Stimulated activated CD4-positive, alpha-beta T cell treated with anti-CD3 and anti-CD28 coated beads, Interleukin-2, amount 100 ng/mL, for 4 hours (primary cell): Measurements from ENCODE around the gene ANKRD45.
A peak's percentile ranks its signal among the peaks of the same experiment; 100 is the strongest.
"Not testable (repeated sequence)": the region's sequence is repeated elsewhere in the genome, so short reads cannot be mapped to it uniquely, and the experiment has no call there.

Source experiments
- DNase-seq: peaks from one replicate; pipeline ENCODE4 v3.0.0-alpha.2; 2020; ENCODE audit warnings: low read depth

The ANKRD45 gene, protein sequence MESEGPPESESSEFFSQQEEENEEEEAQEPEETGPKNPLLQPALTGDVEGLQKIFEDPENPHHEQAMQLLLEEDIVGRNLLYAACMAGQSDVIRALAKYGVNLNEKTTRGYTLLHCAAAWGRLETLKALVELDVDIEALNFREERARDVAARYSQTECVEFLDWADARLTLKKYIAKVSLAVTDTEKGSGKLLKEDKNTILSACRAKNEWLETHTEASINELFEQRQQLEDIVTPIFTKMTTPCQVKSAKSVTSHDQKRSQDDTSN

DNA sequence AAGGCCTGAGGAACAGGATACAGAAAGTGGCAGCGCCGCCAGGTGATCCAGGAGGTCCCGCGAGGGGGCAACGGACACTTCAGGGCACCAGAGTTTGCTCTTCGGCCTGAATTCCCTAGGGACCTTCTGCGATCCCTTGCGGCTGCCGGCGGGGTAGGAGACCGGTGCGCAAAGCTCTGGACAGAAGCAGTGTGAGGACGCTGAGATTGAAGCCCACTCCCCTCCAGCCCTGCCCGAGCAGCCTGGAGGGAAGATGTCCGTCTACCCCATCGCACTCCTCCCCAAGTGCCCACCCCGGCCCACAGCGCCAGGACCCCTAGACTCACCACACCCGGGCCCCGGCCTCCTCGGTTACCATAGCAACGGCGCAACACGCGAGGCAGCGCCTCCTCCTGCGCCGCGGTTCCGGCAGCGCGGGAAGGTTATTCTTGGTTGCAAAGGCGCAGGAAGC, at the start of gene ANKRD45:
Gene ANKRD45, minus strand, starts transcription at position 361 of the 451 bp plus-strand sequence. CDS start 10,433 bp downstream, outside the sequence.
- no peak for DNase-seq

- no peak for DNase-seq
Observed at GRCh38 chr1:173717238-173717637, 47.6 kb upstream of the ANKRD45 start.

- no peak for DNase-seq
Observed at GRCh38 chr1:173715538-173715844, 45.8 kb upstream of the ANKRD45 start.

DNA sequence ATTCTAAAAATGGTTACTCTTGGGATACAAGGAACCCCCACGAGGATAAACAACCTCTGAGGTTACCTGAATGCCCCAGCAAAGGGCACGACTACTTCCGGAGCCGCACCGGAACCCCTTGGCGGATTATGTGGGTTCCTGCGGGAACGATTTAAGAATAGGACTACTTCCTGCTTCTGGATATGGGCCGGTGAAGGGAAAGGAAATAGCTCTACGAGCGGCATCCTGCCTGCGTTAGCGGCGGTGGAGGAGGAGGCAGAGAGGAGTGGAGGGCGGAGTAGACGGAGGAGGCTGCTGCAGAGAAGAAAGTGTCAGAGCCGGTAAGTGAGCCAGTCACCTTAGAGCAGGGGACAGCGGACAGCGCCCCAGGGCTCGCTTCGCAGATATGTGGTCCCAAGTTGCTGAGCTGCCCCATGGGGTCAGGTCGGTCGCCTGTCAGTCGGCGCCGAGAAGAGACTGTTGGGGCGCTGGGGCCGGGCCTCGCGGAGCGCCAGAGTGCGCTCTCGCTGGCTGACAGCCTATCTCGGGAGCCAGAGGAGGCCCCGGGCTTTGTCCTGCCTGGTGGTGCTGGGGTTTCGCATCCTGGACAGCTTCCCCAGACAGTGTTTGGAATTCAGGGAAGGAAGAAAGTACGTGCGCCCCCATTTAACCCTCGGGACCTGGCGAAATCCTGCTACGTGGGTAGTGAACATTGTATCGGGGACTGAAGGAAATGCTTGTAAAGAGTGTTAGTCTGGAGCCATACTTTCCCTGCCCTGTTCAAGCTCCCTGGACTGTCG, 45.3 kb upstream of the ANKRD45 start, which contains the start of gene KLHL20:
Gene KLHL20, plus strand, starts transcription at position 223 of the 779 bp plus-strand sequence. CDS start 1,063 bp downstream, outside the sequence.
- DNase-seq: peak; percentile 72

DNA sequence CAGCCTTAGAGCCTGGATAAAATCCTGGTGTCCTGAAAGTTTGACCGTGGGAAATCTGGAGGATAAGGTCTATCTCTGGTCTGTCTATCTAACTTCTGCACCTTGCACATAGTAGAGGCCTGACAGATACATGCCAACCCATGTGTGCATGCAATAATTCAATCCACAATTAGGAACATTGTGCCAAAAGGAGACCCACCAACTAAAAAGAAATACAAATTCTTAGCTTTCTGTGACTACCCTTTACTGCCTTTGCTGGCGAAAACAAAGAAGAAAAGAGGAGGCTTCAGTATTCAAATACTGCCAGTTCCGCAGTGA, 44.7 kb upstream of the ANKRD45 start:
- DNase-seq: no peak

GRCh38 chr1:173708787-173709186, 39.1 kb upstream of the ANKRD45 start:
- DNase-seq: no peak

- no peak for DNase-seq
Observed at GRCh38 chr1:173705117-173705516, 35.5 kb upstream of the ANKRD45 start.

DNA sequence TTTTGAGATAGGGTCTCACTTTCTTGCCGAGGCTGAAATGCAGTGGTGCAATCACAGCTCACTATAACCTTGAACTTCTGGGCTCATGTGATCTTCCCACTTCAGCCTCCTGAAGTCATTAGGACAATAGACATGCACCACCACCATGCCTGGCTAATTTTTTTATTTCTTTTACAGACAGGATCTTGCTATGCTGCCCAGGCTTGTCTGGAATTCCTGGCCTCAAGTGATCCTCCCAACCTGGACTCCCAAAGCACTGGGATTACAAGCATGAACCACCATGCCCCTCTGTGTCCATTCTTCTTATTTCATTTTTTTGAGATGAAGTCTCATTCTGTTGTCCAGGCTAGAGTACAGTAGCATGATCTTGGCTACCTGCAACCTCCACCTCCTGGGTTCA, 33.1 kb upstream of the ANKRD45 start:
- DNase-seq: no peak

GRCh38 chr1:173701299-173701698, 31.6 kb upstream of the ANKRD45 start:
- DNase-seq: not testable (repeated sequence)

DNA sequence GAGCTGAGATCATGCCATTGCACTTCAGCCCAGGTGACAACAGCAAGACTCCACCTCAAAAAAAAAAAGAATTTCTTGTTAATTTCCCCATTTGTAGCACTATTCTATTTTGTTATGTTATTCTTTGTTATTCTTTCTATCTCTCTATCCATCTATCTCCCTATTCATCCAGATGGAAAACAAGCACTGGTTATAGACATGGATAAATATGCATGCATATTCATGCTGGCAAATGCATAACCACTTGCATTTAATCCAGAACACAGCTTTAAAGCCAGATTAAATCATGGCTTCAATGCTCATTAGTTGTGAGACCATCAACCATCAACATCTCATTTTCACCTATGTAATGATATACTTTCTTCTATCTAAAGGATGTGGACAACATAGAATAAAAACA, 23.6 kb upstream of the ANKRD45 start:
- DNase-seq: no peak

DNA sequence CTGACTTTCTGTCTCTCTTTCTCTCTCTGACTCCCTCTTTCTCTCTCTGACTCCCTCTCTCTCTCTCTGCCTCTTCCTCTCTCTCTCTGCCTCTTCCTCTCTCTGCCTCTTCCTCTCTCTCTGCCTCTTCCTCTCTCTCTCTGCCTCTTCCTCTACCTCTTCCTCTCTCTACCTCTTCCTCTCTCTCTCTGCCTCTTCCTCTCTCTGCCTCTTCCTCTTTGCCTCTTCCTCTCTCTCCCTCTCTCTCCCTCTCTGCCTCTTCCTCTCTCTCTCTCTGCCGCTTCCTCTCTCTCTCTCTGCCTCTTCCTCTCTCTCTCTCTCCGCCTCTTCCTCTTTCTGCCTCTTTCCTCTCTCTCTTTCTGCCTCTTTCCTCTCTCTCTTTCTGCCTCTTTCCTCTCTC, 18.6 kb upstream of the ANKRD45 start:
- DNase-seq: no peak

GRCh38 chr1:173685121-173685520, 15.5 kb upstream of the ANKRD45 start:
- not testable (repeated sequence) for DNase-seq

GRCh38 chr1:173683838-173684237, 14.2 kb upstream of the ANKRD45 start:
- not testable (repeated sequence) for DNase-seq

- no peak for DNase-seq
Observed at GRCh38 chr1:173682184-173682583, 12.5 kb upstream of the ANKRD45 start.

GRCh38 chr1:173680152-173680551, 10.5 kb upstream of the ANKRD45 start:
- not testable (repeated sequence) for DNase-seq

DNA sequence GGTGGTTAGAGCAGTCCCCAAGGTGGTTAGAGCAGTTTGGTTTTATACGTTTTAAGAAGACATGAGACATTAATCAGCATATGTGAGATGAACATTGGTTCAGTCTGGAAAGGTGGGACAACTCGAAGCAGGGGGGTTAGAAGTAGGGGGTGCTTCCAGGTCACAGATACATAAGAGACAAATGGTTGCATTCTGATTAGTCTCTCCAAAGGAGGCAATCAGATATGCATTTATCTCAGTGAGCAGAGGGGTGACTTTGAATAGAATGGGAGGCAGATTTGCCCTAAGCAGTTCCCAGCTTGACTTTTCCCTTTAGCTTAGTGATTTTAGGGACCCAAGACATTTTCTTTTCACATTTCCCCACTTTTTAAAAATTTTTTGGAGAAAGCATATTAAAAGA, 4.8 kb upstream of the ANKRD45 start:
- not testable (repeated sequence) for DNase-seq

GRCh38 chr1:173666646-173667045, 3.0 kb downstream of the ANKRD45 start:
- DNase-seq: no peak

- DNase-seq: no peak
Observed at GRCh38 chr1:173663159-173663558, 6.5 kb downstream of the ANKRD45 start.

DNA sequence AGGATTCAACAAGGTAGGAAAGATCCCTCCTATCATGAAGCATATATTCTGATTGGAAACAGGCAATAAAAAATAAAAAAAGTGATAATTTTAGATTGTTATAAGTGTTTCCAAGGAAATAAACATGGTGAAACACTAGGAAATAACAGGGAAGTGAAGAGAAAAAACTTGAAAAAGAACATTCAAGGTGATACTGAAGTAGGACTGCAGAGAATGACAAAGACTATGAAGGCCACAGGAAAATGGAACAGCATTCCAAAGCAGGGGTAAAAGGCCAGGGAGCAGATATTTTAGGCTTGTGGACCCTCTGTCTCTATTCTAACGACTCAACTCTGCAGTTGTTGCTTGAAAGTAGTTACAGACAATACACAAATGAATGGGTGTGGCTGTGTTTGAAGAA, 7.9 kb downstream of the ANKRD45 start:
- DNase-seq: no peak

- DNase-seq: no peak
Observed at GRCh38 chr1:173661271-173661670, 8.4 kb downstream of the ANKRD45 start.

DNA sequence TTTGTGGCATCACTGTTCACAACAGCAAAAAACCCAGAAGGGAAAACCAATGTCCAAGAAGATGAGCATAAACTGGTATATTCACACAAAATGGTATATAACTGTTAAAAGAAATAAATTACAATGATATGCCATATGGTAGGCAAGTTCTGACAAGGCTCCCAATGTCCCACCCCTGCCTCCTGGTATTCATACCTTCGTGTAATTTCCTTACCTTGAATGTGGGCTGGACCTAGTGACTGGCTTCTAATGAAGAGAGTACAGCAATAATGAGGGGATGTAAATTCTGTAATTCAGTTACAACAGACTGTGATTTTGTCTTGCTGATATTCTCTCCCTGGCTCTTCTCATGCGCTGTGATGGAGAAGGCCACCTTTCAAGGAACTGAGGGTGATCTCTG, 9.3 kb downstream of the ANKRD45 start:
- DNase-seq: no peak

DNA sequence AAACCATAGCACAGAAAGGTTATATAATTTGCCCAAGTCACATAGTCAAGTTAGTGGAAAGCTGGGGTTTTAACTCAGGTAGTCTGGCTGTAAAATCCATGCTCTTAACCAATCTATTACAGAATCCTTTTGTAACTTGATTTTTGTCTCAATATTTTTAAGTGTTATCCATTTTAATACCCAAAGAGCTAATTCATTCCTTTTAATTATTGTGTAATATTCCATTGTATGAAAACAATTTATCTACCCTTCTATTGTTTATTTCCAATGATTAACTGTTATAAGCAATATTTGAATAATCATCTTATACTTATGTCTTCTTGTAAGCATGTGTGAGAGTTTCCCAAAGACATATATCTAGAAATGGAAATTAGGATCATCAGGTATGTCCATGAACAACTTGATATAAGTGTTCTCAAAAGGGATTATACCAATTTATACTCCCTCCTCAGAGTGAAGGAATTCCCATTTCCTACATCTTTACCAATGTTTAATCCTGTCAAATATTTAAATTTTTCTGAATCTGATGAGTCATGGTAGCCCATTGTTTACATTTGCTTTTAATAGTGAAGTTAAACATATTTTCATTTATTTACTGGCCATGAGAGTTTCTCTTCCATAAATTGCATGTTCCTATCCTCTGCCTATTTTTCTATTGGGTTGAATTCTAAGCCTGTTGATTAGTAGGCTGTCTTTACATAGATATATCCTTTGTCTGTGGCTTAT, 20.6 kb downstream of the ANKRD45 start:
- no peak for DNase-seq

DNA sequence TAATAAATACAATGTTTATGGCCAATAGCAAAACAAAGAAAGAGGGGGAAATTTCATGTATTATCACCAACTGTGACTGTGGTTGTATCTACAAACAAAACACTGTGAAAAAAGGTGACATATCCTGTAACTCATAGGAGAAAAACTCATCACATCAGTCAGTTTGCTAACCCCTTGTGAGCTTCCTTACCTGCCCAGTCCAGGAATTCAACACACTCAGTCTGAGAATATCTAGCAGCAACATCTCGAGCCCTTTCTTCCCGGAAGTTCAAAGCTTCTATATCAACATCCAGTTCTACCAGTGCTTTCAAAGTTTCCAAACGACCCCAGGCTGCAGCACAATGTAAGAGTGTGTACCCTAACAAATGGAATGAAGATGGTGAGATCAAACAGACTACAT, 23.0 kb downstream of the ANKRD45 start:
- no peak for DNase-seq
